BLaER1 (cell line): ENCODE data around the gene ZEB2.

Experiments
- H3K27ac ChIP-seq: shearing (Covaris generic); formaldehyde crosslinking; 2 replicates; pipeline ENCODE4 v1.8.1; 2022
- H3K27me3 ChIP-seq: shearing (Covaris generic); formaldehyde crosslinking; 2 replicates; pipeline ENCODE4 v1.8.1; 2022
- H3K36me3 ChIP-seq: shearing (Covaris generic); formaldehyde crosslinking; 2 replicates; pipeline ENCODE4 v1.8.1; 2022
- H3K4me1 ChIP-seq: shearing (Covaris generic); formaldehyde crosslinking; 2 replicates; pipeline ENCODE4 v1.8.1; 2022
- H3K4me2 ChIP-seq: shearing (Covaris generic); formaldehyde crosslinking; 2 replicates; pipeline ENCODE4 v1.8.1; 2022
- H3K4me3 ChIP-seq: shearing (Covaris generic); formaldehyde crosslinking; 2 replicates; pipeline ENCODE4 v1.8.1; 2022
- H3K9ac ChIP-seq: shearing (Covaris generic); formaldehyde crosslinking; 2 replicates; pipeline ENCODE4 v1.8.1; 2022
- H3K9me3 ChIP-seq: shearing (Covaris generic); formaldehyde crosslinking; 2 replicates; pipeline ENCODE4 v1.8.1; 2022
- H4K20me1 ChIP-seq: shearing (Covaris generic); formaldehyde crosslinking; 2 replicates; pipeline ENCODE4 v1.8.1; 2022
- Cebpa-rat ChIP-seq: shearing (Covaris generic); IDR thresholded peaks from 2 replicates; pipeline ENCODE4 v1.8.1; 2022

ZEB2 gene

GRCh38 chr2:144466637-144467036 is 53.3 kb downstream of the ZEB2 start:
- Histone ChIP-seq H4K20me1 (peaks cover 100% of the 10 kb centered on the region), H3K36me3 (peaks cover 100% of the 10 kb centered on the region), H3K4me2 (no peak overlapping the region), H3K27ac (no peak overlapping the region), H3K9me3 (no peaks in the 10 kb centered on the region), H3K27me3 (no peaks in the 10 kb centered on the region), H3K9ac (no peak overlapping the region), H3K4me1 (peaks cover 47% of the 10 kb centered on the region), H3K4me3 (no peak overlapping the region)
- no peak for TF ChIP-seq Cebpa-rat

GRCh38 chr2:144465749-144466148 is 54.2 kb downstream of the ZEB2 start:
- no peak overlapping the region for H3K27ac ChIP-seq
- peaks cover 100% of the 10 kb centered on the region for H4K20me1 ChIP-seq
- TF ChIP-seq Cebpa-rat, result no peak

GRCh38 chr2:144464730-144465129 is 55.2 kb downstream of the ZEB2 start:
- H3K27me3 ChIP-seq, result no peaks in the 10 kb centered on the region
- no peak overlapping the region for H3K9ac ChIP-seq
- H3K4me1 ChIP-seq, result peaks cover 58% of the 10 kb centered on the region
- TF ChIP-seq Cebpa-rat, result no peak
- H3K4me2 ChIP-seq, result no peak overlapping the region
- no peak overlapping the region for H3K4me3 ChIP-seq
- peaks cover 98% of the 10 kb centered on the region for H3K36me3 ChIP-seq
- H4K20me1 ChIP-seq, result peaks cover 100% of the 10 kb centered on the region
- no peak overlapping the region for H3K27ac ChIP-seq
- H3K9me3 ChIP-seq, result no peaks in the 10 kb centered on the region

More at GRCh38 chr2:144465749-144466148, 54.2 kb downstream of the ZEB2 start:
- Histone ChIP-seq H3K36me3 (peaks cover 100% of the 10 kb centered on the region), H3K4me2 (no peak overlapping the region), H3K4me1 (peaks cover 49% of the 10 kb centered on the region), H3K9ac (no peak overlapping the region), H3K27me3 (no peaks in the 10 kb centered on the region), H3K4me3 (no peak overlapping the region), H3K9me3 (no peaks in the 10 kb centered on the region)

GRCh38 chr2:144463266-144463665 is 56.7 kb downstream of the ZEB2 start:
- Histone ChIP-seq H4K20me1 (peaks cover 100% of the 10 kb centered on the region), H3K4me1 (peaks cover 73% of the 10 kb centered on the region), H3K36me3 (peaks cover 96% of the 10 kb centered on the region), H3K9me3 (no peaks in the 10 kb centered on the region), H3K9ac (no peak overlapping the region), H3K27me3 (no peaks in the 10 kb centered on the region), H3K4me3 (no peak overlapping the region), H3K4me2 (peak overlapping the region; percentile 7; the same call in 1 of the 2 replicates), H3K27ac (no peak overlapping the region)
- no peak for TF ChIP-seq Cebpa-rat

GRCh38 chr2:144462266-144462665 is 57.7 kb downstream of the ZEB2 start:
- no peak for TF ChIP-seq Cebpa-rat
- Histone ChIP-seq H3K4me2 (peak overlapping the region; percentile 12; the same call in 1 of the 2 replicates), H3K4me1 (peaks cover 77% of the 10 kb centered on the region), H3K4me3 (no peak overlapping the region), H4K20me1 (peaks cover 100% of the 10 kb centered on the region), H3K27ac (no peak overlapping the region), H3K27me3 (no peaks in the 10 kb centered on the region), H3K9me3 (no peaks in the 10 kb centered on the region), H3K9ac (no peak overlapping the region), H3K36me3 (peaks cover 90% of the 10 kb centered on the region)

GRCh38 chr2:144461308-144461766 is 58.6 kb downstream of the ZEB2 start:
- Histone ChIP-seq H4K20me1 (peaks cover 100% of the 10 kb centered on the region), H3K4me2 (peak overlapping the region; percentile 12; the same call in 1 of the 2 replicates), H3K36me3 (peaks cover 88% of the 10 kb centered on the region), H3K9ac (no peak overlapping the region), H3K27ac (no peak overlapping the region), H3K4me3 (no peak overlapping the region), H3K9me3 (no peaks in the 10 kb centered on the region), H3K4me1 (peaks cover 86% of the 10 kb centered on the region), H3K27me3 (no peaks in the 10 kb centered on the region)
- TF ChIP-seq Cebpa-rat, result no peak

GRCh38 chr2:144460727-144461307 is 59.1 kb downstream of the ZEB2 start:
- Histone ChIP-seq H3K4me2 (peak overlapping the region; percentile 12; the same call in 1 of the 2 replicates), H3K36me3 (peaks cover 87% of the 10 kb centered on the region), H3K9me3 (no peaks in the 10 kb centered on the region), H3K27ac (no peak overlapping the region), H3K27me3 (no peaks in the 10 kb centered on the region), H3K4me3 (no peak overlapping the region), H3K4me1 (peaks cover 88% of the 10 kb centered on the region), H4K20me1 (peaks cover 100% of the 10 kb centered on the region), H3K9ac (no peak overlapping the region)
- no peak for TF ChIP-seq Cebpa-rat

- Histone ChIP-seq H3K9ac (no peak overlapping the region), H3K9me3 (no peaks in the 10 kb centered on the region), H3K27ac (no peak overlapping the region), H4K20me1 (peaks cover 100% of the 10 kb centered on the region), H3K4me1 (peaks cover 88% of the 10 kb centered on the region), H3K36me3 (peaks cover 86% of the 10 kb centered on the region), H3K27me3 (no peaks in the 10 kb centered on the region), H3K4me3 (no peak overlapping the region), H3K4me2 (peak overlapping the region; percentile 25)
- no peak for TF ChIP-seq Cebpa-rat
Observed at GRCh38 chr2:144459937-144460336, 60.0 kb downstream of the ZEB2 start.

- TF ChIP-seq Cebpa-rat, result no peak
- Histone ChIP-seq H3K27ac (no peak overlapping the region), H4K20me1 (peaks cover 100% of the 10 kb centered on the region), H3K9ac (no peak overlapping the region), H3K4me2 (peak overlapping the region; percentile 25), H3K9me3 (no peaks in the 10 kb centered on the region), H3K4me1 (peaks cover 94% of the 10 kb centered on the region), H3K36me3 (peaks cover 86% of the 10 kb centered on the region), H3K27me3 (no peaks in the 10 kb centered on the region), H3K4me3 (no peak overlapping the region)
Observed at GRCh38 chr2:144459286-144459685, 60.6 kb downstream of the ZEB2 start.

- Histone ChIP-seq H3K27ac (no peak overlapping the region), H3K36me3 (peaks cover 86% of the 10 kb centered on the region), H4K20me1 (peaks cover 100% of the 10 kb centered on the region), H3K27me3 (no peaks in the 10 kb centered on the region), H3K4me3 (no peak overlapping the region), H3K9me3 (no peaks in the 10 kb centered on the region), H3K4me2 (peak overlapping the region; percentile 25; the same call in 1 of the 2 replicates), H3K9ac (no peak overlapping the region), H3K4me1 (peaks cover 97% of the 10 kb centered on the region)
- TF ChIP-seq Cebpa-rat, result no peak
Observed at GRCh38 chr2:144458541-144458940, 61.4 kb downstream of the ZEB2 start.
